Glutamatergic neuron (in vitro differentiated cells): ENCODE measurements around the gene ECPAS. TPM values are rescaled to one million over a fixed set of nuclear protein-coding genes. Genes with fewer than 3 reads are reported as not detected.

Experiments
- DNase-seq: peaks from one replicate; pipeline ENCODE4 v3.0.0; 2022
- H3K27ac Mint-ChIP-seq: one replicate; pipeline ENCODE4 v1.8.0; 2020; ENCODE audit warnings: mild to moderate bottlenecking, mixed read lengths, inconsistent platforms; ENCODE audit not compliant: unreplicated experiment
- H3K27me3 Mint-ChIP-seq: one replicate; pipeline ENCODE4 v1.8.0; 2020; ENCODE audit warnings: mild to moderate bottlenecking, moderate library complexity, mixed read lengths, inconsistent platforms; ENCODE audit not compliant: unreplicated experiment
- H3K36me3 Mint-ChIP-seq: one replicate; pipeline ENCODE4 v1.8.0; 2020; ENCODE audit warnings: mild to moderate bottlenecking, mixed read lengths, inconsistent platforms; ENCODE audit not compliant: unreplicated experiment
- H3K4me1 Mint-ChIP-seq: one replicate; pipeline ENCODE4 v1.8.0; 2020; ENCODE audit warnings: mild to moderate bottlenecking, low read depth, mixed read lengths, inconsistent platforms; ENCODE audit not compliant: unreplicated experiment
- H3K4me3 Mint-ChIP-seq: one replicate; pipeline ENCODE4 v1.8.0; 2020; ENCODE audit warnings: mild to moderate bottlenecking, mixed read lengths, inconsistent platforms; ENCODE audit not compliant: unreplicated experiment
- H3K9me3 Mint-ChIP-seq: one replicate; pipeline ENCODE4 v1.8.0; 2020; ENCODE audit warnings: mild to moderate bottlenecking, moderate library complexity, mixed read lengths, inconsistent platforms; ENCODE audit not compliant: unreplicated experiment
- total RNA-seq: library from RNA; stranded (reverse); fragmentation: NEBNext Ultra II Directional; extraction: Animal tissue kit (Norgen Biotek cat#: 25700); gene quantifications from one replicate; pipeline ENCODE4 v1.2.1, GENCODE V29; 2021; ENCODE audit not compliant: unreplicated experiment
- TF ChIP-seq, protein P1 (sequence below): fragments of 200-600 bp; sonication (generic); IDR thresholded peaks from one replicate; pipeline ENCODE4 v1.5.0; 2021; ENCODE audit not compliant: partially characterized antibody, unreplicated experiment

ECPAS gene
- total RNA-seq, 1 donor from 2014 or later, result 53.5 TPM

- DNase-seq, result no peak
- TF ChIP-seq, protein P1, sequence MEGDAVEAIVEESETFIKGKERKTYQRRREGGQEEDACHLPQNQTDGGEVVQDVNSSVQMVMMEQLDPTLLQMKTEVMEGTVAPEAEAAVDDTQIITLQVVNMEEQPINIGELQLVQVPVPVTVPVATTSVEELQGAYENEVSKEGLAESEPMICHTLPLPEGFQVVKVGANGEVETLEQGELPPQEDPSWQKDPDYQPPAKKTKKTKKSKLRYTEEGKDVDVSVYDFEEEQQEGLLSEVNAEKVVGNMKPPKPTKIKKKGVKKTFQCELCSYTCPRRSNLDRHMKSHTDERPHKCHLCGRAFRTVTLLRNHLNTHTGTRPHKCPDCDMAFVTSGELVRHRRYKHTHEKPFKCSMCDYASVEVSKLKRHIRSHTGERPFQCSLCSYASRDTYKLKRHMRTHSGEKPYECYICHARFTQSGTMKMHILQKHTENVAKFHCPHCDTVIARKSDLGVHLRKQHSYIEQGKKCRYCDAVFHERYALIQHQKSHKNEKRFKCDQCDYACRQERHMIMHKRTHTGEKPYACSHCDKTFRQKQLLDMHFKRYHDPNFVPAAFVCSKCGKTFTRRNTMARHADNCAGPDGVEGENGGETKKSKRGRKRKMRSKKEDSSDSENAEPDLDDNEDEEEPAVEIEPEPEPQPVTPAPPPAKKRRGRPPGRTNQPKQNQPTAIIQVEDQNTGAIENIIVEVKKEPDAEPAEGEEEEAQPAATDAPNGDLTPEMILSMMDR, result no peak
- no peak overlapping the region for H3K4me3 Mint-ChIP-seq
- H3K36me3 Mint-ChIP-seq, result peaks cover 7% of the 10 kb centered on the region
- H3K4me1 Mint-ChIP-seq, result no peaks in the 10 kb centered on the region
- H3K9me3 Mint-ChIP-seq, result no peaks in the 10 kb centered on the region
- no peak overlapping the region for H3K27ac Mint-ChIP-seq
- H3K27me3 Mint-ChIP-seq, result no peaks in the 10 kb centered on the region
Measured at GRCh38 chr9:111381006-111381405, 103.2 kb downstream of the ECPAS start.

- TF ChIP-seq, protein P1, result no peak
- no peaks in the 10 kb centered on the region for H3K9me3 Mint-ChIP-seq
- no peak overlapping the region for H3K27ac Mint-ChIP-seq
- H3K4me1 Mint-ChIP-seq, result no peaks in the 10 kb centered on the region
- no peak for DNase-seq
- peaks cover 4% of the 10 kb centered on the region for H3K36me3 Mint-ChIP-seq
- H3K4me3 Mint-ChIP-seq, result no peak overlapping the region
- H3K27me3 Mint-ChIP-seq, result no peaks in the 10 kb centered on the region
Measured at GRCh38 chr9:111375817-111376564, 108.2 kb downstream of the ECPAS start.

GRCh38 chr9:111375062-111375461 is 109.1 kb downstream of the ECPAS start:
- Mint-ChIP-seq H3K4me3 (no peak overlapping the region), H3K27ac (no peak overlapping the region), H3K27me3 (no peaks in the 10 kb centered on the region), H3K36me3 (peaks cover 4% of the 10 kb centered on the region), H3K4me1 (no peaks in the 10 kb centered on the region), H3K9me3 (no peaks in the 10 kb centered on the region)
- TF ChIP-seq, protein P1, result no peak
- no peak for DNase-seq

DNA sequence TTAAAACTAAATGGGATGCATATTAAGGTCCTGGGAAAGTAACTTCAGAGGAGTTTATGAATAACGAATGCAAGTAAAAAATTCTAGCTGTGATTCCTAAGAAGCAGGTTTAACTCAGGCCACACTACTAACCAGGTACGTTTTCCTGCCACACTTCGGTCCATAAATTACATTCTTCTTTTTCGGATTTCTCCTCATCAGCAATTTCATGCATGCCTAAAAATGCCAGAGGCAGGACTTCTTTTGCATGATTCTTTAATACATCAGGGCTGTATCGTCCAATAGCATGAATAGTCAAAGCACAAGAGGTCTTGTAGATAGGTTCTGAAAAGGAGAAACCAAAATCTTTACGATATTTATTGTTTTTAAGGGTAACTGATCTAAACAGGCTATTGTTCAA is 111.9 kb downstream of the ECPAS start:
- DNase-seq, result no peak
- H3K27me3 Mint-ChIP-seq, result peaks cover 2% of the 10 kb centered on the region
- H3K4me3 Mint-ChIP-seq, result no peak overlapping the region
- no peaks in the 10 kb centered on the region for H3K9me3 Mint-ChIP-seq
- H3K4me1 Mint-ChIP-seq, result no peaks in the 10 kb centered on the region
- no peaks in the 10 kb centered on the region for H3K36me3 Mint-ChIP-seq
- no peak overlapping the region for H3K27ac Mint-ChIP-seq
- TF ChIP-seq, protein P1, result no peak

DNA sequence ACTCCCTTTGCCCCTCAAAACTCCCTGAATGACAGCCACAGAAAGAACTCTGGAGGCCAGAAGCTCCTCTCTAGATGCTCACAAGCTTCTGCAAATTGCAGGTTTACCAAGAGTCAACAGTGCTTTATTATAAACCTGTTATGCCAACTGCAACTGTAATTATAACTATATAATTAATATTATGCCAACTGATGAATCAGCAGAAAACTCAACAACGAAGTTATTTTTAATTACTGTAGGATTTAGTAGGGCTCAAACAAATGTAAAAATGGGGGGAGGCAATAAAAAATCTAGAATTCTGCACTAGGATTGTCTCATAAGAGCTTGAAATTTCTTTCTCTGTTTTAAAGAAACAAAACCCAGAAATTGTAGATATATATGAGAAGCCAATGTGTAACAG is 117.2 kb downstream of the ECPAS start:
- no peak overlapping the region for H3K4me3 Mint-ChIP-seq
- H3K27ac Mint-ChIP-seq, result no peak overlapping the region
- H3K9me3 Mint-ChIP-seq, result no peaks in the 10 kb centered on the region
- DNase-seq, result no peak
- peaks cover 3% of the 10 kb centered on the region for H3K4me1 Mint-ChIP-seq
- TF ChIP-seq, protein P1, result no peak
- H3K36me3 Mint-ChIP-seq, result no peaks in the 10 kb centered on the region
- H3K27me3 Mint-ChIP-seq, result peaks cover 2% of the 10 kb centered on the region
